Hematopoietic multipotent progenitor cell treated with erythropoietin and hydrocortisone succinate and interleukin-3 and kit ligand, for 6 days (in vitro differentiated cells): ENCODE data around the gene TULP3.

Experiments
- DNase-seq: peaks from one replicate; pipeline ENCODE4 v3.0.0-alpha.2; 2015

TULP3 gene

DNA sequence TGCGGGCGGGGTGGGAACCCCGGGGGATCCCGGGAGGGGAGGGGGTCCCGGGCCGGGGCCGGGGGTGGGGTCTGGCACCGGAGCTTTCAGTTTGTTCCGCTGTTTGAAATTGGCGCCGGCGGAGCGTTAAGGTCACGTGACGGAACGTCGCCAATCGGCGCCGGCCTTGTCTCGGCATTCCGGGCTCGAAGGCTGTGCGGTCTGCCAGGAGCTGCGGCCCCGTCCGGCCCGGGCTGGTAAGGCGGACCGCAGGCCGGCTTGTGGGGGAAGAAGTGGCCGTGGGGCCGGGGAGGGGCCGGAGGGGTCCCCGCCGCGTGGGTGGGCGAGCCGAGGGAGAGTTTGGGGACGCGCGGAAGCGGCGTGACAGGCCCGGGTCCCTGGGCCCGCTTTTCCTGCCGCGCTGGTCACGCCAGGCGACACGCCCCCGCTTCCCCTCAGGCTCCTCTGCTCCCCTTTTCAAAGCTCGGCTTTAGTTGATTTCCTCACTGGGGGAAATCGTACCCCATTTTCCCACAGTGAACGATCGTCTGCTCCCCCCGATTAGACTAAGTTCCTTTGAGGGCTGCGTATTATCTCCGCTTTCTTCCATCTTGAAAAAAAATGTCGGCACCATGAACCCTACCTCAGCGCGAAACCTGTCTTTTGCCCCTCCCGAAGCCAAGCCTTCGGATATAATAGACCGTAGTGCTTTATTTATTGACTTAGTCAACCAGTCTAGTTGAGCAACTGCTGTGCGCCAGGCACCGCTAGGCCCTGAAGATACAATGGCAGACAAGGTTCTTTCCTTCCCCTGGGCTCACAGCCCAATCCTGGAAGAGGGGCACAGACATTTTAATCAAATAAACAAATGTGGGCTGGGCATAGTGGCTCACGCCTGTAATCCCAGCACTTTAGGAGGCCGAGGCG lies 13.4 kb upstream of the TULP3 start, which contains the start of the genes FOXM1 and RHNO1:
FOXM1 (minus strand) TSS at position 128 of the 906 bp plus-strand sequence. CDS start 2,696 bp downstream, outside the sequence.
RHNO1 (plus strand) TSS at position 177 of the 906 bp plus-strand sequence. CDS start 8,144 bp downstream, outside the sequence.
- peak; percentile 95 for DNase-seq

DNA sequence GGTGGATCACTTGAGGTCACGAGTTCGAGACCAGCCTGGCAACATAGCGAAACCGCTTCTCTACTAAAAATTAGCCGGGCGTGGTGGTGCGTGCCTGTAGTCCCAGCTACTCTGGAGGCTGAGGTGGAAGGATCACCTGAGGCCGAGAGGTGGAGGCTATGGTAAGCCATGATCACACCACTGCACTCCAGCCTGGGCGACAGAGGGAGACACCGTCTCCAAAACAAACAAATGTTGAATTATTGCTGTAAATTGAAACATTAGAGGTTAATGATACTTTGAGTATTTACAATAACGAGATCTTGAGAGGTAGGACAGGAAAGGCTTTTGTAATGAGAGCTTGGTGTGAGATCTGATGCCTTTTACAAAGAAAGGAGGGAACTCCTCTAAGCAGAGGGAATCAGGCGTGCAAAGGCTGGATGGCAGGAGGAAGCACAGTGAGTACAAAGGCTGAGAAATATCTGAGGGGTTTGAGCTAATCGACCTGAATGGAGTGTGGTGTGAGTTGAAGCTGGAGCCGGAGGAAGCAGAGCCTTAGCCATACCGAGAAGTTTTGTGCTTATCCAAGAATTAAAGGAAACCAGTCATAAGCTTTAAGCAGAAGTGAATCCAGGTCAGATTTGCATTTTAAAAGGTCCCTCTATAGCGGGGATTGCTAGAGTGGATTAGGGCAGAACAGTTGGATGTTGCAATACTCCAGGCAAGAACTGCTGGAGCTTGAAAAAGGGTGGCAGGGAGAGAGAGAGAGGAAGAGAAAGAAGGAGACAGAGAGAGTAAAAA lies 12.5 kb upstream of the TULP3 start:
- DNase-seq = peak; percentile 49

DNA sequence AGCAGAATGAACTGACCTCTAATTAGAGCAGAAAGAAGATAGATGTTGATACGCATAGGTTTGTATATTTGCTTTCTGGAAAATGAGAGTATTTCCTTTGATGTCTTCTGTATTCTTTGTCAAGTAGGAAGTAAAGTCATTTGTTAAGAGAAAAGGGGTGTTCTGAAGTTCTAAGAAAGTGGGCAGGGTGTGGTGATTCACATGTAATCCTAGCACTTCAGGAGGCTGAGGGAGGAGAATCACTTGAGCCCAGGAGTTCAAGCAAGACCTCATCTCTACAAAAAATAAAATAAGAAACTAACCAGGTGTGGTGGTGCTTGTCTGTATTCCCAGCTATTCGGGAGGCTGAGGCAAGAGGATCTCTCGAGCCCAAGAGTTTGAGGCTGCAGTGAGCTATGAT lies 10.8 kb upstream of the TULP3 start:
- DNase-seq = peak; percentile 76

DNA sequence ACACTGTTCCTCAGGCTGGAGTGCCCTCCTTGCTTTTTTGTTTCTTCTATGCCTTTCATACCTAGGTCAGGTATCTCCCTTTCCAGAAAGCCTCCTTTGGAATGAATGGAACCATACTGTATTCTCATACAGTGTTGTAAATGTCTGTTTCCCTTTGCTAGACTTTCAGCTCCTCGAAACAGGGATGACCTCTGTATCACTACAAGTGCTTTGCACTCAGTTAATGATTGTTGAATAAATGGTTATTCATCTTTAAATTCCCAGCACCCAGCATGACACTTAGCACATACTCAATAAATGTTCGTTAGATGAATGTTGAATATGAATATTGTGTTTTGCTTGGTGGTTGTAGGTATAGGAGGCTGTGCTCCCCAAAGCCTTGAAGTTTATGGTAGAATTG lies 5.9 kb upstream of the TULP3 start:
- DNase-seq = no peak

DNA sequence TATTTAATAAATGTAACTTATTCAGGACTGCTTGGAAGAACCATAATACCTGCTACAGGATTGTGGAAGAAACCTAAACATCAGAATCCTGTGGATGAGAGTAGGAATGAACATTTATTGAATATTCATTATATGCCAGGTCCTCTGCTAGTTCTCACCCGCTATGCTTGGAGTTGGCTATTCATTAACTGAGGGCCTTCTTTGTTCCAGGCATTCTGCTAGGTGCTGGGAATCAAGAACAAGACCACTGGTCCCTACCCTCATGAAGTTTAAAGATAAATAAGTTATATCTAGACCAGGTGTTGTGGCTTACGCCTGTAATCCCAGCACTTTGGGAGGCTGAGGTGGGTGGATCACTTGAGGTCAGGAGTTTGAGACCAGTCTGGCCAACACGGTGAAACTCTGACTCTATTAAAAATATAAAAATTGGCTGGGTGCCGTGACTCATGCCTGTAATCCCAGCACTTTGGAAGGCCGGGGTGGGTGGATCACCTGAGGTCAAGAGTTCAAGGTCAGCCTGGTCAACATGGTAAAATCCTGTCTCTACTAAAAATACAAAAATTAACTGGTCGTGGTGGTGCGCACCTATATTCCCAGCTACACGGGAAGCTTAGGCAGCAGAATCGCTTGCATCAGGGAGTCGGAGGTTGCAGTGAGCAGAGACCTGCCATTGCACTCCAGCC lies 3.8 kb upstream of the TULP3 start:
- no peak for DNase-seq

DNA sequence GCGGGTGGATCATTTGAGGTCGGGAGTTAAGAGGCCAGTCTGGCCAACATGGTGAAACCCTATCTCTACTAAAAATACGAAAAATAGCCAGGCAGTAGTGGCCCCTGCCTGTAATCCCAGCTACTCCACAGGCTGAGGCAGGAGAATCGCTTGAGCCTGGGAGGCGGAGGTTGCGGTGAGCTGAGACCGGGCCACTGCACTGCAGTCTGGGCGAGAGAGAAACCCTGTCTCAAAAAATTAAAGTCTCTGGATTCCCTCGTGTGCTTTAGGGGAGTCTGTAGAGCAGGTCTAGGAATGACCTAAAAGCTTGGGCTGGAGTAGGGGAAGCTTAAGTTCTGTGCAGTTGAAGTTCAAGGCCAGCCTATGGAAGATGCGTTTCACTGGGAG lies 697 bp upstream of the TULP3 start:
- DNase-seq = no peak

DNA sequence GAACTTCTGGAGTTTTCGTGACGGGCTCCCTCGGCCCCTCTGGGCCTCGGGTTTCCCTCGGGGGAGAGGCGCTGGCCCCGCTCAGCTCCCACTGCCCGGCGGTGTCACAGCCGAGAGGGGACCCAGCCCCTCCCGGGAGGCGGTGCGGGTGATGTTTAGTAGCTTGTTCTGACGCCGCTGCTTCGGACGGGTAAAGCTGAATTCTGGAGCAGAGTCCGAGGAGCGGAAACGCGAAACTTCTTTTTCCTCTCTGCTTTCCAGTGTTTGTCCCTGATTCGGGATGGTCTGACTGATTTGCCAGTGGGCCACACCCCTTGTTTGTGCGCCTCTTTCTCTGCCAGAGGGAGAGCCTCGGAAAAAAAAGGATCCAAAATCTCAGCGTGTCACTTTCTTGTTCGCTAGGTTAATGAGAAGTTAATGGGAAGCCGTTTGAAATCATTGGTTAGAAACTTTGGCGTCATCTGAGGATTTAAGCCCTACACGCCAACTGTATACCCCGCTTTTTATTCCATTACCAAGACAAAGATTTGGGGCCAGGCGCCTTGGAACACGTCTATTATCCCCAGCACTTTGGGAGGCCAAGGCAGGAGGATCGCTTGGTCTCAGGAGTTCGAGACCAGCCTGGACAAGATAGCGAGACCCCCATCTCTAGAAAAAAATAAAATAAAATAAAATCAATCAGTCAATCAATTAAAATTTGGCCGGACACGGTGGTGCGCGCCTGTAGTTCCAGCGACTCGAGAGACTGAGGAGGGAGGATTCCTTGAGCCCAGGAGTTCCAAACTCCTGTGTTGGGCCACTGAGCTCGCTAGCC lies 756 bp downstream of the TULP3 start:
- DNase-seq = peak; percentile 38

DNA sequence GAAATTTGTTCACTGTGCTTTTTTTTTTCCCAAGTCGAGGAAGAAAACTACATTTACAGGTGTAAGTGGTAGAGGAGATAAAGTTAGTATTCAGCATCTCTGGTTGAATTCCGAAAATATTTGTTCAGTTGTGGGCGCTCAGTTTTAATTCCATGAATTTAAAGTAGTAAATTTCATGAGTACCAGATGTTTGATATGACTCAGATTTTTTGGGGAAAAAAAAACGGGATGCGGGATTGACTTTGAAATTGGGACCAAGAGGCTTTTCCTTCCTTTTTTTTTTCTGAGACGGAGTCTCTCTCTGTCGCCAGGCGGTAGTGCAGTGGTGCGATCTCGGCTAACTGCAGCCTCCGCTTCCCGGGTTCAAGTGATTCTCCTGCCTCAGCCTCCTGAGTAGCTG lies 1.6 kb downstream of the TULP3 start:
- DNase-seq = no peak

DNA sequence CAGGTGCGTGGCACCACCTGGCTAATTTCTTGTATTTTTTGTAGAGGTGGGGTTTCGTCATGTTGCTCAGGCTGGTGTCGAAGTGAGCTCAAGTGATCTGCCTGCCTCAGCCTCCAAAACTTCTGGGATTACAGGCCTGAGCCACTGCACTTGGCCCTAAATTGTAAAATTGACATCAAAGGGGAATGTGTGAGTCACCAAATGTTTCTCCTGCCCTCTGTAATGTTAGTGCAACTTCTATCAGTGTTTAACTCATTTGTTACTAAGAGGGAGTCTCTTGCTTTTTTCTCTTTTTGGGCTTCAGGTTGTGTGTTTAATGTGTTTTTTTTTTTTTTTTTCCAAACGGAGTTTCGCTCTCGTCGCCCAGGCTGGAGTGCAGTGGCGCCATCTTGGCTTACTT lies 2.3 kb downstream of the TULP3 start:
- no peak for DNase-seq

DNA sequence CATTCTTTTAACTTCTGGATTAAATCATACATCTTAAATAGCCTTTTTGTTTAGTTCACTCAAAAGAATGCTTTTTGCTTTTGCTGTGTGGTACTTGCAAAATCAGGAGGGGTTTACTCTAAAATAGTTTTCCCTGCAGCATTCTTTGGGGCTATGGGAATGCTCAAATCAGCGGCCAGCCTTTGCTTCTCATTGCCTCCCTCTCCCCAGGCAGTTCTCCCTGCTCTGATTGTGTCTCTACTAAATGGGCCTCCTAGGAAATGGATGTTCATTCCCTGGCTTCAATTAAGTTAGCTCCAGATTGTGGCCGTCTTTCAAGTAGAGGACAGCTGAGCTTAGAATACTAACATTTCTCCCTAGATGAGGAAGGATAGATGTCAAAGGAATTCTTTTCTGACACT lies 4.4 kb downstream of the TULP3 start:
- DNase-seq = no peak

DNA sequence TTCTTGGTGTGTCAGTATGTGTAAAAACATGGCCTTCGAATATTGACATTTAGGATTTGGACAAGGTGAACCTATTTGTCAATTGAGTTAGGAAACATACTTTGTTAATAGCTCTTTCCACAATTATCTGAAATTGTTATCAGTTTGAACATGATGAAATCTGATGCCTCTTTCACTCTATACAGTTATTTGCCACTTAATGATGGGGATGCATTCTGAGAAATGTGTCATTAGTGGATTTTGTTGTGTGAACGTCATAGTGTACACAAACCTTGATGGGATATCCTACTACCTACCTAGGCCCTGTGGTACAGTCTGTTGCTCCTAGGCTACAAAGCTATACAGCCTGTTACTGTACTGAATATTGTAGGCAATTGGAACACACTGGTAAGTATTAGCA lies 4.8 kb downstream of the TULP3 start:
- no peak for DNase-seq

DNA sequence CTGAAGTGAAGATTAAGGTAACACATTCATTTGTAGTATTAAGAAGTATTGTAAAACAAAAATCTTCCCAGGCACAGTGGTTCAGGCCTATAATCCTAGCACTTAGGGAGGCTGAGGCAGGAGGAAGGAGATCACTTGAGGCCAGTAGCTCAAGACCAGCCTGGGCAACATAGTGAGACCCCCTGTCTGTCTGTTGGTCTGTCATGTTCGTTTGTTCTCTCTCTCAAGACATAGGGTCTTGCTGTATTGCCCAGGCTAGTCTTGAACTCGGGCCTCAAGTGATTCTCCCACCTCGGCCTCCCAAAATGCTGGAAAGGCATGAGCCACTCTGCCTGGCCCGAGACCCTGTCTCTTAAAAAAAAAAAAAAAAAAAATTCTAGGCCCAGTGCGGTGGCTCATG lies 6.7 kb downstream of the TULP3 start:
- DNase-seq = no peak

DNA sequence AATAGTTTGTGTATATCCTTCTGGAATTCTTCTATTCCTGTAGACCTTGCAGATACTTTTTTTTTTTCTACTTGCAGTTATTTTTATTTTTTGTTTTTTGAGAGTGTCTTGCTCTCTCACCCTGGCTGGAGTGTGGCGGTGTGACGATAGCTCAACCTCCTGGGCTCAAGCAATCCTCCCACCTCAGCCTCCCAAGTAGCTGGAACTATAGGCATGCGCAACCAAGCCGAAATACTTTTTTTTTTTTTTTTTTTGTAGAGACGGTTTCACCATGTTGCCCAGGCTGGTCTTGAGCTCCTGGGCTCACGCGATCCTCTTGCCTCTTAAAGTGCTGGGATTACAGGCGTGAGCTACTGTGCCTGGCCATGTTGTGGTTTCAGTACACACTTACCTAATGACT lies 10.0 kb downstream of the TULP3 start:
- DNase-seq = no peak

DNA sequence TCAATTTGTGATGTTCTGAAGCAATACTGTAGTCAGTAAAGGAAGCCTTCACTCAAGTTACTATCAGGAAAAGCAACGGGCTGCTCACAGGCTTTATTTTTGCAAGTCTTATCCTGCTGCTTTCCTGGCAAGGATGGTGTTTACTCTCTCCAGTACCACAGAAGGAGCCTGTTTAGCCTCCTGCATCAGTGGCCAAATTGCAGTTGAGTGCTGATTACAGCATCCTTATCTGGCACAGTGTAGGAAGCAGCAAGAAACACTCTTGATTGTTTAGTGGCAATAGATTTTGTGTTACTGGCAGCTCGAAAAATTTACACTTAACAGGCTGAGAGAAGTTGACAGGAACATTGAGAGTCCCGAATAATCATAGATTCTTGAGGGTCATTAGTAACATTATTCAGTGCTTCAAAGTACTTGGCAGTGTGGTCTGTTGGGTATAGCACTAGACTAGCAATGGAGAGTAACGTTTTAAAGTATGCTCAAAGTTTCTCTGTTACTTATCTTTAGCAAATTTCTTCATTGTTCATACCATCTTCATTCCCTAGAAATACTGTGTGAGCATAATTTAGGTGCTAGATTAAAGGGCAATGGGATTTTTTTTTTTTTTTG lies 11.7 kb downstream of the TULP3 start:
- peak; percentile 57 for DNase-seq

DNA sequence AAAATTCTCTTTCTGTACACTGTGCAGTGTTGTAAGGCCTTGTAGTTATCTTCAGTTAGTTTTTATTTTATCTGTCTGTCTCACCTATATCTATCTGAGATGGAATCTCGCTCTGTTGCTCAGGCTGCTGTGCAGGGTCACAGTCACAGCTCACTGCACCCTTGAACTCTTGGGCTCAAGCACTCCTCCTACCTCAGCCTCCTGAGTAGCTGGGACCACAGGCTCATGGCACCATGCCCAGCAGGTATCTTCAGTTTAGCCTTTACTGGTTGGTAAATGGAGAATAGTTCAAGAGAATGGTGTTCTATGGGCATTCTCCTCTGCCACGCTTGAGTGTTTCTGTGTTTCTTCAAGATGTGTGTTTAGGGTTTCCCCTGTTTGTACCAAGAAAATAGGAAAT lies 13.6 kb downstream of the TULP3 start:
- DNase-seq = no peak

DNA sequence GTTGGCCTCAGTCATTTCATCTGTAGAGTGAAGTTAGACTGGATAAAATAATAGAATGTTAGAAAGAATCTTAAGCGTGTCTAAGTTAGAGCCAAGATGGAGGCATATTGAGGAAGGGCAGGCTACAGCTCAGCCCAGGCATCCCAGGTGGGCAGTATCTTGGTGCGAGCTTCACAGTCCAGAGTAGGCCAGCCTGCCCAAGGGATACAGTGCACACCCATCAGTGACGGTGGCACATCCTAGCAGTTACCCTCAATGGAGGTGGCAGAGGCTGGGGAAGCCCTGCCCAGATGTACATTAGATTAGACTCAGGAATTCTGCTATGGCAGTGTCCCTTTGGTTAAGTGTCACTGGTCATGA lies 21.5 kb downstream of the TULP3 start:
- no peak for DNase-seq

DNA sequence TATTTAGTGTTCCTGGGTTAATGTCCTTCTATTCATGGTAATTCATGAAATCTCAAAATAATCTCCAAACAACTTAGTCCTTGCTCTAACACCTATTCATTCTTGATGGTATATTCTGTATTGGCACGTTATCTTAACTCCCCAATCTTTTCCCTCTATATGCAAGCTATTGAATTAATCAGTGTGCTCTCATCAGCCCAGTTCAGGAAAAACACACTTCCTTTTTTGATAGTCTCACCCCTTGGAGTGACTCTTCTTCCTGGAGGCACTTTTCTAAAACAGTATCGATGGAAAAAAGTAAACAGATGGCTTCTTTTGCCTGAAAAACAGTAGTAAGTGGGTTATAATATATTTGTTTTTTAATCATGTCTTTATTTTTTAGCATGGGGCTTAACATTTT lies 28.6 kb downstream of the TULP3 start:
- no peak for DNase-seq

DNA sequence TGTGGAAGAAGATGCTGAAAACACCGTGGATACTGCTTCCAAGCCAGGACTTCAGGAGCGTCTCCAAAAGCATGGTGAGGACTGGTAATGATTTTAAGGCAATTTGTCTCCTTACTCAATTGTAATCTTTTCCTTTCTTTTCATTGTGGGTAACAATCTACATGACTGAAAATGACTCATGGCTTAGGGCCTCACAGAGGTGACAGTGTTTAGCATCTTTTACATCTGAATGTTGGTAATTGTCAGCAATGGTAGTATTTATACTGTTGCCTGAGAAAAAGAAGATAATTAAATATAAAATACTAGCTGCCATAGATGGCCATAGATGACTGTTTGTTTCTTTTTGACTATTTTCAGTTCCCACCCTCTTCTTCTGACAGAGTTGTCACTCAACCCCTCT lies 31.6 kb downstream of the TULP3 start:
- no peak for DNase-seq

DNA sequence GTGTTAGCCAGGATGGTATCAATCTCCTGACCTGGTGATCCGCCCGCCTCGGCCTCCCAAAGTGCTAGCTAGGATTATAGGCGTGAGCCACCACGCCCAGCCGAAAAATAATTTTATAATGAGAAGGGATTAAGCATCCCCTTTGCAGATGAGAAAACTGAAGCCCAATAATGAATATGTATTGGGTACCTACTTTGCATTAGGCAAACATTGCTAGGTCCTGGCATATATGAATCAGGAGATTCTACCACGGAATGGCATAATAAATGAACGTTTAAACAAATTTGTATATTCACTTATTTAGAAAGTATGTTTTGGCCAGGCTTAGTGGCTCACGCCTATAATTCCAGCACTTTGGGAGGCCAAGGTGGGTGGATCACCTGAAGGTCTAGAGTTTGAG lies 32.4 kb downstream of the TULP3 start:
- no peak for DNase-seq

DNA sequence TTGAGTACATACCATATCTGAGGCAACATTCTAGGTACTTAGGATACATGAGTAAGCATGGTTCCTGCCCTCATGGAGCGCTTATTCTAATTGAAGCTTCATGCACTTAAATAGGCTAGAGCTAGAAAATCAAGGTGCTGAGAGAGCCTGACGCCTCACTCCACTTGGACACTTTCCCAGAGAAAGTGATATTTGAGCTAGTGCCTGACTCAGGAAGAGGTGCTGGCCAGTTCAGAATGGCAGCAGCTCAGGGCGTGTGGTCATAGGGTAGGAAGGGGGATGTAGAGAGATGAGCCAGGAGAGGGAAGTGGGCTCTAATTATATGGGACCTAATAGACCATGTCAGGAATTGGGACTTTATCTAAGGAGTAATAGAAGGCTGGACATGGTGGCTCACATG lies 33.3 kb downstream of the TULP3 start:
- no peak for DNase-seq

DNA sequence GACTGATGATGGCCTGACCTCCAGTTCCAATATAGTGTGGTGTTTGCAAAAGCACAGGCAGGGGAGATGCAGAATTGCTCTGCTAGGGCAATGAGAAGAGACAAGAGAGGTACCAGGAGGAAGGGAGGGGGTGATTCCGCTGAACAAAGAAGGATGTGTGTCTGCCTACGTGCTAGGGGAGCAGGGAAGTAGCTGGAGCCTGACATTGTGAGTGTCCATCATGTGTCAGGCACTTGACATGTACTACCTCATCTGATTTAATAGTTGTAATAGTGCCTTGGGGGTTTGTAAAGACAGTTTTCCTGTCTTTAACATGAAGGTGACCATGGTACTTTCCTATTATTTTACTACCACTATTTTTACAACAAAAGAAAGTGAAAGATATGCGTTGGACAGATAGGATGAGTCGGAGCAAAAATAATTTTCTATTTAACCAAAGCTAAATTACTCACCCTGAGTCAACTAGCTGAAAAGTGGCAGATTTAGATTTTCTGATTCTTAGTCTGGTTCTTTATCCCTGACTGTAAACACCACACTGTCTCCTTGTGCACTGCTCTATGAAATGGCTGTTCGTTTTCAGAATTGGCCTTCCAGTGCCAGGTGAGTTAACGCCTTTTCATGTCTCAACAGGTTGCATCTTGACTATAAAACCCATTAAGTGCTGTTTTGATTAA lies 34.8 kb downstream of the TULP3 start:
- DNase-seq = no peak

DNA sequence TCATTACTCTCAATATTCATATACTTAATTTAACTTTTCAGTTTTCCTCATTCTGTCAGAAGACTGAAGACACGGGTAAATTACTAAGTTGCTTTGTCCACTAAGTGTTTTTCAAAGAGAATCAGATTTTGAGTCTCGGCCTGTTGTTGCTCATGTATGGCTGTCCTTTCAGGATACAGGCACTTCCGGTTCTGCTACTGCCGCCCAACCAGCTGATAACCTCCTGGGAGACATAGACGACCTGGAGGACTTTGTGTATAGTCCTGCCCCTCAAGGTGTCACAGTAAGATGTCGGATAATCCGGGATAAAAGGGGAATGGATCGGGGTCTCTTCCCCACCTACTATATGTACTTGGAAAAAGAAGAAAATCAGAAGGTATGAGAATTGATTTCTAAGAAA lies 40.2 kb downstream of the TULP3 start:
- no peak for DNase-seq
